Hippocampal formation (tissue), 2 donors: ENCODE data around the gene TECTA.
"Not testable (repeated sequence)": the region's sequence is repeated elsewhere in the genome, so short reads cannot be mapped to it uniquely, and the experiment has no call there.

Experiments used
- DNase-seq, 2 donors: peaks; one replicate each; lab custom pipeline; 2025; lab: John Stamatoyannopoulos, UW

TECTA gene

DNA sequence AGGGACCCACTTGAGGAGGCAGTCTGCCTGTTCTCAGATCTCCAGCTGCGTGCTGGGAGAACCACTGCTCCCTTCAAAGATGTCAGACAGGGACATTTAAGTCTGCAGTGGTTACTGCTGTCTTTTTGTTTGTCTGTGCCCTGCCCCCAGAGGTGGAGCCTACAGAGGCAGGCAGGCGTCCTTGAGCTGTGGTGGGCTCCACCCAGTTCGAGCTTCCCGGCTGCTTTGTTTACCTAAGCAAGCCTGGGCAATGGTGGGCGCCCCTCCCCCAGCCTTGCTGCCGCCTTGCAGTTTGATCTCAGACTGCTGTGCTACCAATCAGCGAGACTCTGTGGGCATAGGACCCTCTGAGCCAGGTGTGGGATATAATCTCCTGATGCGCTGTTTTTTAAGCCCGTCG is 76.6 kb downstream of the TECTA start:
- DNase-seq: not testable (repeated sequence)

DNA sequence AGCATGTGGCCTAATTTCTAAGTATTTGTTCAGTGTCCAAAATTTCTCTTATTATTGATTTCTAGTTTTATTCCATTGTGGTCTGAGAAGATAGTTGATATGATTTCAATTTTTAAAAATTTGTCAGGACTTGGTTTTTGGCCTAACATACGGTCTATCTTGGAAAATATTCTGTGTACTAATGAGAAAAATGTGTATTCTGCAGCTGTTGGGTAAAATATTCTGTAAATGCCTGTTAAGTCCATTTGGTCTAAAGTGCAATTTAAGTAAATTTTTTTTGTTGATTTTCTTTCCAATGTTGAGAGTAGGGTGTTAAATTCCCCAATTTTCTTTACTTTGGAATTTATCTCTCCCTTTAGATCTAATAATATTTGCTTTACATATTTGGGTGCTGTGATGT is 78.3 kb downstream of the TECTA start:
- no peak for DNase-seq

DNA sequence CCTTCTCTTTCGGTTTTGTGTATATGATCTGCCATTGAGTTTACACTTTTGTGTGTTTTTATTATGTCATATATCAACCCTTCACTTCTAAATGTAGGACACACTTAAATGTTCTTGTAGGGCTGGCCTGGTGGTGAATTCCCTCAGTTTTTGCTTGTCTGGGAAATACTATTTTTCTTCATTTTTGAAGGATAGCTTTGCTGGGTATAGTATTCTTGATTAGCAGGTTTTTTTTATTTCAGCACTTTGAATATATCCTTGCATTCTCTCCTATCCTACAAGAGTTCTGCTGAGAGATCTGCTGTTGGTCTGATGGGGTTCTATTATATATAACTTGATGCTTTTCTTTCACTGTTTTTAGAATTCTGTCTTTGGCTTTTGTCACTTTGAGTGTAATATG is 79.1 kb downstream of the TECTA start:
- DNase-seq: no peak

DNA sequence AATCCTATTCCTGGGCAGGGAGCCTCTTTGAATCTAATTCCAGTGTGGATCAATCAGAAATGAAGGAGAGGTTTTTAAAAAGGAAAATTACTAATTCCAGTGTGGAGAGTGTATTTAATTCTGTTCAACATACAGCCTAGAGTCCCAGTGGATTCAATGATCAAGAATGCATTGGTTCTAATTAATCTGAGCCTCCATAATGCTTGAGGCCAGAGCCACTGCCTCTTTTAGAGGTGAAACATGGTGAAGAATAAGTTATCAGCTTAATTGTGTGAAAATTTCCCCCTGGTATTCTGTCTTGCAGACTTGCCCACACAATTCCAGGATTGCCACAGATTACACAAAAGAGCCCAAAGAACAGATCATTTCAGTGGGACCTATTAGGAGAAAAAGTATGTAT is 87.7 kb downstream of the TECTA start:
- DNase-seq: no peak

DNA sequence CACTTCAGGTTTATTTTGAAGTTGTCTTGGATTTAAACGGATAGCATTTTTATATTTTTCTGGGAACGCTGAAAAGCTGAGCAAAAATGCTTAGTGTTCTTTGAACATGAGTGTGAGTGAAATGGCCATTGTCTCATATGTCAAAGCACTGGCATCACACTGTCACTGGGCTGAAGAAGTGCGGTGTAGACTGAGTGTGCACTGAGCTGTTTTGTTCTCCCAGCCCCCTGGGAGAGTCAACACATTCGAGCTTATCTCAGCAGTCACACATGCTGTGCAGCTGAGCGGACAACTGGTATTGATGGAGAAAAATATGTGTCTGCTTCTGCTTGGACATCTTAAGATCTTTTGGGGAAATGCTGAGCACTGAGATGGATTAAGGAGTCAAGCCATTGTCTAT is 90.8 kb downstream of the TECTA start:
- no peak for DNase-seq

DNA sequence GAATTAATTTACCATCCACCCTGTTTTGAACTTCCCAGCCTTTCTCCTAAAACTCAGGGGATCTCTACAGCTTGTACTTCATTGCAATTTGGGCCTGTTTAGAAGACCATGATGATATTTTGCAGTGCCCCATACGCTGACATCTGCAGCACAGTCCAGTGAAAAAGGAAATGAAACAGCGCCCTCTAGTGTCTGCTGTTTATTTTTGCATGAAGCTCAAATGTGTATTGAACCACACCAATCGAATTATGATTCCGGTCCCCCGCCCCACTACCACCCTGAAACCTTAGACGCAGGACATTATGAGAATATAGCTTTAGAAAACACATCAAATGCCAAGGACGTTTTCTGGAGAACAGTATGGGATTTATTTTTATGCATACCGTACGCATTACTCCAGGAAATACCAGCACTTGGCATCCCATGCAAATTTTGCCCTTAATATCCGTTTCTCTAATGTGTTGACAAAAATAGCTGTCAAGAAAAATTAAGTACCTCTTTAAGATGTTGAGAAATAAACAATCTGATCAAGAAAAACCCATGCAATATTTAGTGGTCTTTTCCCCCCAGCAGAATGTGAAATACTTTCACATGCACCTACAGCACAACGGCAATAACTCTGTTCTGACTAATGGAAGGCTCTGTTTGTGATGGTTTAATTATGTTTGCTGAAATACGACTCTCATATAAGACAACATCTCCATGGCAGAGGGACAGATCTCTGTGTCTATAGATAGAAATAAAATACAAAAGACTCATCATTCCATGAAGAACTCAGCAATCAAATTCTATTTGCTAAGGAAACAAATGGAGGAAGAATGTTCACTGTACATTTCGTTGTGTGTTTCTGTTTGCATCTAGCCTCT is 93.9 kb downstream of the TECTA start:
- peak; percentile 38 to 46 for DNase-seq

DNA sequence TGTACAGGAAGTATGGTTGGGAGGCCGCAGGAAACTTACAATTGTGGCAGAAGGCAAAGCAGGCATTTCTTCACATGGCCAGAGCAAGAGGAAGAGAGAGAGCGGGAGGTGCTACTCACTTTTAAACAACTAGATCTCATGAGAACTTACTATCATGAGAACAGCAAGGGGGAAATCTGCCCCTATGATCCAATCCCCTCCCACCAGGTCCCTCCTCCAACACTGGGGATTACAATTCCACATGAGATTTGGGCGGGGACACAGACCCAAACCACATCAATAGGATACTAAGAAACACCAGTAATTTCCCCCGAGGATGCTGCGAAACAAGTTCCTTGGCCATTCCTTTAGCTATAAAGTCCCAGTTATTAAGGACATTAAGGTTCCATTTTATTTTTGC is 97.4 kb downstream of the TECTA start:
- no peak for DNase-seq

DNA sequence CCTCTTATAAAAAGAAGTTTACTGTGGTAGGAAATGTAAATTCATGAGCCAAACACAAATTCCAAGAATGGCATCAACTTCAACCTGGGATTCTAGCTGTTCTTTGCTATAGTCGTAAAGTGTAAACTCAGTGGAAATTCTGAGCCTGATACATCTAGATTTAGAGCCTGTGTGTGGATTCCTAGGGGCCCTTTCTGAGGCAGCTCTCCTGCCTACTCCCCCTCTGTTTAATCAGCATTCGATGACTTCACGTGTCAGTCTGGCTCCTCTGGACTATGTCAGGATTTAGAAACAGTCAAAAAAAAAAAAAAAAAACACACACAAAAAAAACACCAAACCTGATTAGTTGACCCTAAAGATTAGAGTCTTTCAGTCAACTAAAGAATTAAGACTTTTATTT is 98.5 kb downstream of the TECTA start:
- no peak for DNase-seq

DNA sequence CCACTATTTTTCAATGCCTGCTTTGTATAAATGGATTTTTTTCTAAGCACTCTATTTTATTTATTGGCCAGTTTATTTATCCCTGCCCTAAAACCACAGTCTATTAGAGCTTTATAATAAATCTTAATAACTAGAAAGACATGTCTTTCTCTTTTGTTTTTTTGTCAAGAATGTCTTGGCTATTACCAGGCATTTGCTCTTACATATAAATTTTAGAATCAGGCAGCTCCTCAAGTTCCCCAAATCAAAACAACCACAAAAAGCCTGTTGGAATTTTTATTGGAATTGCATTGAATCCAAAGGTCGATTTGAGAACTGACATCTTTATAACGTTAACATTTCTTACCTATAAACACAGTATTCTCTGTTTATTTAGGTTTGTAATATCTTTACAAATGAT is 105.8 kb downstream of the TECTA start:
- DNase-seq: no peak

DNA sequence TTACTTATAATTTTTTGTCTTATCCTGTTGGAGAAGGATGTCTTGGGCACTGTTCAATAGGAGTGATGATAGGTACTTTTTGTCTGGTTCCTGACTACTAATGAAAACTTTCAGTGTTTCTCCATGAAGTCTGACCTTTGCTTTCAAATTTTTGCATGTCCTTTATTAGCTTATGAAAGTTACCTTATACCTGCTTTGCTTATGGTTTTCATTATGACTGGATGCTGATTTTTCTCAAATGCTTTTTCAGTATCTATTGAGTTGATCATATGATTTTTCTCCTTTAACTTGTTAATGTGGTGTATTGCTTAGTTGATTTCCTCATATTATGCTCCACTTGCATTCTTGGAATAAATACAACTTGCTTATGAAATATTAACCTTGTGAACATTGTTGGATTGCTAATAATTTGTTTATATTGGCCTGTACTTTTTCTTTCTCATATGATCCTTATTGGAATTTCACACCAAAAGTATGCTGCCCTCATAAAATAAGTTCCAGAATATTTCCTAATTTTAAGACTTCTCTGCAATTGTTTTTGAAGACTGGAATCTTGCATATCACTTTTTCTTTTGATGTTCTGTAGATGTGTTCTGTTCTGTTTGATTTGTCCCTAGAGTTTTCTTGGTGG is 106.6 kb downstream of the TECTA start:
- DNase-seq: no peak

DNA sequence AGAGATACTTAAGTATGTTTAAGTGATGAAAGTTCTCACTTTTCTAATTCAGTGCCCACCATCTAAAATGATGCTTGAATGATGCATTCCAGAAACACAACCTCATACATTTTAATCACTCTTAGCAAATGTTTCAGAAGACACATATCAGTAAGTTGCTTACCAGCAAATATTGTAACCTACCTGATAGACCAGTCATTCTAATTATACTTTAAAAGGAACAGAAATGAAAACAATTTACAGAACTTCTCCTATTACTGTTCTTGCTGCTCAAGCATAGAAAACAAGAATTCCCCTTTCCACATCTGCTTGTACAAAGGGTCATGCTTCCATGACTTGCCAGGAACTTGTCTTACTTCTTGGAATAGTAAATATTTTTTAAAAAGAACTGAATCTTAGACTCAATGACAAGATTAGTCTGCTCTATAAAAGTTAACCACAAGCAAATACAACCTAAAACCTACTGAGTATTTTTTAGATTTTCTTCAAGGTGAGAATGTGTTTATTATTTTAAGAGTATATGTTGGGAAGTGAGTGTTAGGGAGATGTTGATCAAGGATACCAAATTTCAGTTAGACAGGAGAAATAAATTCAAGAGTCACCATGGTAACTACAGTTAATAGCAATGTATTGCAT is 109.5 kb downstream of the TECTA start:
- no peak for DNase-seq

DNA sequence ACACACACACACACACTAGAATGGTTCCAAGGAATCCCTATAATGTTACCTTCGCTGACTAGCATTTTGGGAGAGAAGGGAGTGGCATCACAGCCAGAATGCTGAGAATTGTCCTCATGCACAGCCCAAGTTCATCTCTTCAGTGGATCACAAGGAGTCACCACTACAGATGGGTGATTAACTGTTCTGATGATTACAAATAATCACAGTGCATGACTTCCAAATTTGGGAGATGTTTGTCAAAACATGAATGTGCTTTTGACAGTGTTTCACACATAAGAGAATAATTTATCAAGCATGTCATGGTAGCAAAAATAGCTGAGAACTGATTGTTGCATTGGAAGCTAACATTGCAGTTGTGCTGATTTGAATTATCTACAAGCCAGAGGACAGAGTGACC is 110.6 kb downstream of the TECTA start:
- DNase-seq: no peak

DNA sequence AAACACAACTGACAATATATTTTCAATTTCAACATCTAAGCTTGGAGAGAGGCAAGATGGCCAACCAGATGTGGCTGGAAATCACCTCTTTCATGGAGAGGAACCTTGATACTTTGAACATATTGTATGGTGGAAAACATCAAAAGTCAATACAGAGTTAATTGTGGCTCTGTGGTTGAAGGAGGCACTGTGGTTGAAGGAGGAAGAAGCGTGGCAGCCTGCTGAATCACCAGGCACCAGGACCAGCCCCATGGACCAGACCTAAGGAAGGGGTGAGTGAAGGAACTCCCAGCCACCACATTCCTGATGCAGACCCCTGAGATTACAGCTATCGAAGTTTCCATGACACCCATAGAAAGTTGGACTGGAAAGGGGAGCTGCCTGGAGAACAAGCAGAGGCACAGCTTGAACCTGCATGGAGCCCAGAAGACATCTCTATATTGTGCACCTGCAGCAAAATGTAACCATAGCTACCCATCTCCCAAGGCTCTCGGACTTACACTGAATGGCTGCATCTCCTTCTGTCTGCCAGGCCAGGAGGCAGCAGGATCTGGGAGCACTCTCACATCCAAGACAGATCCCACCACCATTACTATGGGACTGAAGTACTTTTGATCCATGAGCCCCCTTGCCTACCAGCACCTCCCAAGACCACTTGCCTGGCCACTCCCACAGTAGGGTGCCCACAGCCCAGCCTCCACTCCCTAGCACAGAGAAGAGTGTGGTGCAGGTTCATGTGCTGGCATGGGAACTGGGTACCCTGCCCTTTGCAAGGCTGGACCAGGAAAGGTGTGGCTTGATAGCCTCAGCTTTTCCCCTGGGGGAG is 111.7 kb downstream of the TECTA start:
- no peak for DNase-seq

DNA sequence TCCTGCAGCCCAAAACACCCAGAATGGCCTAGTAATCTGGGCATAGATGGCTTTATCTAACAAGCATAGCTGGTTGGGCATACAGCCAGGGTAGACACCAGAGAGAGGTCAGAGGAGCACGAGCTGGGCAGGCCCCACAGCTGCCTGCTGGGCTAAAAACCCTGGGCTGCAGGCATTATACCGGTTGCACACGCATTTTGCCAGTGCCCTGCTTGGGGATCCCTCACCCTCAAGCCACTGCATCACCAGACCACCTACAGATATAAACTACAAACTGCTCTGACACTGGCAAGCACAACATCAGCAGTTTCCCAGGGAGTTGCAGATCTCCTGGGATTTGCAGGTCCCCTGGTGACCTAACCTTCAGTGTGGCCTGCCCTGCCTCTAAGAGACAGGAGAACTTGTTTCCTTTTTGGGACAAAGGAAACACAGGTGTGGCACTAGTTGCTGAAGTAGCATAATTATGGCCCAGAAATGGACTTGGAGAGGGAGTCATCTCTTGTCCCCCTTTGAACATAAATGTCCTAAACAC is 112.4 kb downstream of the TECTA start:
- no peak for DNase-seq

DNA sequence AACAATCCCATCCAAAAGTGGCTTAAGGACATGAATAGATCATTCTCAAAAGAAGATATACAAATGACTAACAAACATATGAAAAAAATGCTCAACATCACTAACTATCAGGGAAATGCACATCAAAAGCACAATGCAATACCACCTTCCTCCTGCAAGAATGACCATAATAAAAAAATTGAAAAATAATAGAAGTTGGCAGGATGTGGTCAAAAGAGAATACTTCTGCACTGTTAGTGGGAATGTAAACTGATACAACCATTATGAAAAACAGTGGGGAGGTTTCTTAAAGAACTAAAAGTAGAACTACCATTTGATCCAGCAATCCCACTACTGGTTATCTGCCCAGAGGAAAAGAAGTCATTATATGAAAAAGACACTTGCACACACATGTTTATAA is 113.8 kb downstream of the TECTA start:
- DNase-seq: no peak

DNA sequence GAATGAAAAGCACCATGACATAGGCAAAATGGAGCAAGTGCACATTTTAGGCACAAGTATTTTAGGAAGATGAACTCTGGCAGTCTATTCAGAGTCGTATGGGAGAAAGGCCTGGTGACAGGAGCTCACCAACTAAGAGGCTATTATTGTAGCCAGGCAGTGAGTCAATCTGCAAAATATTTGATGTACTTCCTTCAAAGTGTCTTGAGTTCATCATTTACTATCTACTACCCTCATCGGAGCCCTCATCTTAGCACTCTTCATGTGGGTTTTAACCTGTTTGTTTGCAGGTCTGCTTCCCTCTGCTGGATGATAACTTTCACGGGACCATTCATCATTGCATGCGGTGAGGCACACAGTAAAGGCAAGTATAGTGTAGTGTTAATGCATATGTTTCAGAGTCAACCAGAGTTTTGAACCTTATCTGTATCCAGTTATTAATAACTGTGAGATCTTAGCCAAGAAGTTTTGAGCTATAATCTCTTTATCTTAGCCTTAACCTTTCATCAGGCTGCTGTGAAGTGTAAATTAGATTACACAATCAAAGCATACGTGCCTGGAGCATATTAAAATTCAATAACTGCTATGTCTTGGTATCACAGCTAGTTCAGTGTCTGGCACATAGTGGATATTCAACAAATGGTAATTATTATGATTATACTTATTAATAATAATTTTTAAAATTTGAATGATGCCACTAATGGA is 120.6 kb downstream of the TECTA start:
- no peak for DNase-seq

DNA sequence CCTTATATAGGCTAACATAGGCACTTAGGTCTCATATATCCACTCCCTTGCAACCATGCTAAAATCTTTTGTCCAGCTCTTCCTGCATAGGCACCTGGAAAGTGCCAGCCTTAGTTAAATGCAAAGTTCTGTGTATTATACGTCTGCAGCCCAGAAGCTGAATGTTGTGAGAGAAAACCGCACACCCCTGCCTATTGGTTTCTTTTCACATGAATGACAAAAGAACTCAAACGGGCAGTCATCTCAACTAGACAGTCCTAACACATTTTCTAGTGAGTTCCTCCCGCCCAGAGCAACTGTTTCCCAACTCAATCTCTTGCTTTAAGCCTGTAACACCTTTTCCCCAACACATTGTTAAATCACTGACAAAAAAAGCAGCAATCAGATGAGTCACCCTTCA is 122.1 kb downstream of the TECTA start:
- no peak for DNase-seq

DNA sequence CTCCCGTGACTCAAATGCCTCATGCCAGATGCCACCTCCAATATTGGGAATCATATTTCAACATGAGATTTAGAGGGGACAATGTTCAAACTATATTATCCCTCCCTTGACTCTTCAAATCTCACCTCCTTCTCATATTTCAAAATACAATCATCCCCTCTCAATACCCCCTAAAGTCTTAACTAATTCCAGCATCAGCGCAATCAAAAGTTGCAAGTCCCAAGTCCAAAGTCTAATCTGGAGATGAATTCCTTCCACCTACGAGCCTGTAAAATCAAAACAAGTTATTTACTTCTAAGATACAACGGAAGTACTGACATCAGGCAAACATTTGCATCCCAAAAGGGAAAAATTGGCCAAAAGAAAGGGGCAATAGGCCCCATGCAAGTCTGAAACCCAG is 124.3 kb downstream of the TECTA start:
- DNase-seq: no peak

DNA sequence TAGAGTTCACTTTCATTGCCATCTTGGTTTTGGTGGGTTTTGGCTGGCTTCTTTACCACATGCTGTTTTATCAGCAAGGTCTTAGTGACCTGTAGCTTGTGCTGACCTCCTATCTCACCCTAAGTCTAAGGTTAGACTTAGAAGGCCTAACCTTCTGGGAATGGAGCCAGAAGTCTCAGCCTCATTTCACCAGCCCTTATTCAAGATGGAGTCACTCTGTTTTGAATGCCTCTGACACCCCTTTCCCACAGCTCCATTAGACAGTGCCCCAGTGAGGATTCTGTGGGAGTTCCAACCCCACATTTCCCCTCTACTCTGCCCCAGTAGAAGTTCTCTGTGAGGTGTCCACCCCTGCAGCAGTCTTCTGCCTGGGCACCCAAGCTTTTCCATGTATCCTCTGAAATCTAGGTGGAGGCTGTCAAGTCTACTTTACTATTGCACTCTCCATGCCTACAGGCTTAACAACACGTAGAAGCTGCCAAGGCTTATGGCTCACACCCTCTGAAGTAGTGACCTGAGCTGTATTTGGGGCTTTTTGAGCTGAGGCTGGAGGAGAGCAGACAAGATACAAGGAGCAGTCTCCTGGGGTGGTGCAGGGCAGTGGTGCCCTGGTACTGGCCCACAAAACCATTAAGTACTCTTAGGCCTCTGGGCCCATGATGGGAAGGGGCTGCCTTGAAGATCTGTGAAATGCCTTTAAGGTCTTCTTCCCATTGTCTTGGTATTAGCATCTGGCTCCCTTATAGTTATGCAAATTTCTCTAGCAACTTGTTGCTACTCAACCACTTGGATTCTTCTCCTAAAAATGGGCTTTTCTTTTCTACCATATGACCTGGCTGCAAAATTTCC is 125.6 kb downstream of the TECTA start:
- DNase-seq: no peak

DNA sequence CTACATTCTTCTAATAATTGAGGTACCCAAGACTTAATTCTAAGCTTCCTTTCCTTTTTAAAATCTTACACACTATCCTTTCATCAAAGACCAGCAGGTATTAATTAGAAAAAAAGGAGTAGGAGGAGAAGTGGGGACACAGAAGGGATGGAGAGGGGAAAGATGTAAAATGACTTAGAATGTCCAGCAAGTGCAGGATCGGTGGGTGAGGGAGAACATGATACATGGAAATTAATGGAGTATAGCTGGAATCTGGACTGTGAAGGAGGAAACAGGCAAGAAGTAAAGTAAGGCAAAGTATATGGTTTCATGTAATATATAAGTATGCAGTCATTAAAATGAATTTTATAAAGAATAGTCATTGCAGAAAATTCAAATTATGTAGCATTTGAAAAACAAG is 127.8 kb downstream of the TECTA start:
- no peak for DNase-seq
